H1 (cell line): ENCODE measurements around the gene ATOH7. TPM values are rescaled to one million over a fixed set of nuclear protein-coding genes. Genes with fewer than 3 reads are reported as not detected.

Experiments
- polyA plus RNA-seq, 7 experiments: library from polyadenylated mRNA; depleted of rRNA in 3 of 7; stranded (reverse) in 5 of 7; unstranded in 2 of 7; fragments of >200 nt in 5 of 7; fragments of 200-250 nt in 2 of 7; gene quantifications; 1 replicate in 5 of 7; 2 replicates in 1 of 7; 4 replicates in 1 of 7; pipeline versions ENCODE4 v1.2.1 to v1.2.3, GENCODE V29; 2011 to 2013; ENCODE audit warnings: missing spikeins in 2 of 7, mixed read lengths in 2 of 7
- total RNA-seq: library from RNA; stranded (reverse); fragmentation: NEBNext Ultra II Directional; extraction: Animal tissue kit (Norgen Biotek cat#: 25700); gene quantifications from 2 replicates; pipeline ENCODE4 v1.2.1, GENCODE V29; 2021
- TF ChIP-seq, protein P1 (sequence below): IDR thresholded peaks from 2 replicates; pipeline ENCODE4 v1.6.1; 2012; ENCODE audit warnings: inconsistent platforms

Gene ATOH7
- total and polyA plus RNA-seq, 2 of the 8 experiments (the other 6 are each of a cell fraction or from before 2014, with no cell fraction given) = 0.39 to 1.0 TPM

DNA sequence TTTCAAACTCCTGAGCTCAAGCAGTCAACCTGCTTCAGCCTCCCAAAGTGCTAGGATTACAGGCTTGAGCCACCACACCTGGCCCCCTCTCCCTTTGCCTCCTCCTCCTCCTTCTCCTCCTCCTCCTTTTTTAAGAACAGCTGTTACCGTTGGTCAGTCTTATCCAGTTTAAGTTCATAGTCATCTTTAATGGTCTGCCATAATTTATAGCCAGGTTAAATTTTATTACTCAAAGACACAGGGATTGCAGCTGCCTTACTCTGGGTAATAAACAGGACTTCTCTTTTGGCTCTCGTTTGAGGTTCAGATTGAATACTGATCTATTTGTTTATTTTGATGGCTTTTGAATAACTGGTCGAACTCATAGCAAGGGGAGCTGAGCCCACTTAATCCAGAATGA lies 35.2 kb downstream of the ATOH7 start (continued):
- TF ChIP-seq, protein P1, sequence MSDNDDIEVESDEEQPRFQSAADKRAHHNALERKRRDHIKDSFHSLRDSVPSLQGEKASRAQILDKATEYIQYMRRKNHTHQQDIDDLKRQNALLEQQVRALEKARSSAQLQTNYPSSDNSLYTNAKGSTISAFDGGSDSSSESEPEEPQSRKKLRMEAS = no peak
